Astrocyte (in vitro differentiated cells and primary cell): Measurements from ENCODE around the gene GEMIN2.

Experiments used
- CTCF ChIP-seq: IDR thresholded peaks from 2 replicates; pipeline ENCODE4 v1.5.1; 2011; ENCODE audit warnings: low read depth, mild to moderate bottlenecking, inconsistent platforms, low read length, moderate library complexity; ENCODE audit not compliant: insufficient read depth
- EZH2 ChIP-seq: IDR thresholded peaks from 2 replicates; pipeline ENCODE4 v1.6.1; 2012; ENCODE audit warnings: mild to moderate bottlenecking, low read length, inconsistent platforms; ENCODE audit not compliant: insufficient read depth

- no peak for TF ChIP-seq CTCF
- TF ChIP-seq EZH2: no peak
Observed at GRCh38 chr14:39157491-39157890, 43.4 kb downstream of the GEMIN2 start.
